CD4-positive, alpha-beta T cell treated with Interleukin-10 for 1 hour (primary cell): ENCODE data around the gene S100PBP.

Experiments
- DNase-seq: peaks from one replicate; pipeline ENCODE4 v3.0.0-alpha.2; 2020

The S100PBP gene

GRCh38 chr1:32888677-32889420, 71.4 kb downstream of the S100PBP start:
- DNase-seq, result no peak

GRCh38 chr1:32889731-32890278, 72.4 kb downstream of the S100PBP start:
- DNase-seq, result no peak

- no peak for DNase-seq
Observed at GRCh38 chr1:32890516-32891240, 73.2 kb downstream of the S100PBP start.

- no peak for DNase-seq
Observed at GRCh38 chr1:32891241-32891570, 73.8 kb downstream of the S100PBP start.

- no peak for DNase-seq
Observed at GRCh38 chr1:32891630-32892029, 74.2 kb downstream of the S100PBP start.

GRCh38 chr1:32892368-32893197, 75.1 kb downstream of the S100PBP start:
- DNase-seq, result peak; percentile 29

- DNase-seq, result no peak
Observed at GRCh38 chr1:32893198-32894018, 76.0 kb downstream of the S100PBP start.

- no peak for DNase-seq
Observed at GRCh38 chr1:32894019-32894600, 76.7 kb downstream of the S100PBP start.

GRCh38 chr1:32894681-32895080, 77.2 kb downstream of the S100PBP start:
- DNase-seq, result no peak

GRCh38 chr1:32895325-32896215, 78.1 kb downstream of the S100PBP start:
- DNase-seq, result no peak

- DNase-seq, result no peak
Observed at GRCh38 chr1:32896451-32896850, 79.0 kb downstream of the S100PBP start.

- DNase-seq, result no peak
Observed at GRCh38 chr1:32897082-32898049, 79.9 kb downstream of the S100PBP start.

- no peak for DNase-seq
Observed at GRCh38 chr1:32898056-32898455, 80.6 kb downstream of the S100PBP start.

- DNase-seq, result no peak
Observed at GRCh38 chr1:32898958-32899357, 81.5 kb downstream of the S100PBP start.

- no peak for DNase-seq
Observed at GRCh38 chr1:32899586-32900296, 82.3 kb downstream of the S100PBP start.

GRCh38 chr1:32900371-32900955, 83.0 kb downstream of the S100PBP start:
- DNase-seq, result no peak

GRCh38 chr1:32900956-32901822, 83.7 kb downstream of the S100PBP start, which contains the start of gene TMEM54:
TMEM54 (minus strand) TSS chr1:32901389; CDS start chr1:32901238, 151 bp downstream.
- DNase-seq, result no peak
